SU-DHL-6 (cell line): ENCODE measurements around the gene CEP164.

Source experiments
- CTCF ChIP-seq: fragments of 200-600 bp; sonication (generic); IDR thresholded peaks from one replicate; pipeline ENCODE4 v1.5.1; 2017; ENCODE audit warnings: antibody characterized with exemption, mild to moderate bottlenecking, low read length, moderate library complexity; ENCODE audit not compliant: insufficient read depth, poor library complexity, severe bottlenecking
- EZH2phosphoT487 ChIP-seq: fragments of 200-600 bp; sonication (generic), shearing (Covaris generic); conservative IDR thresholded peaks from 2 replicates; pipeline ENCODE4 v1.6.1; 2018; ENCODE audit warnings: mild to moderate bottlenecking, antibody characterized with exemption, low read length, moderate library complexity, mixed read lengths

- no peak for TF ChIP-seq CTCF
- no peak for TF ChIP-seq EZH2phosphoT487
Observed at GRCh38 chr11:117381481-117382387, 54.1 kb downstream of the CEP164 start.
